ENCODE results near the gene MUSTN1. TPM values are rescaled to one million over a fixed set of nuclear protein-coding genes. Genes with fewer than 3 reads are reported as not detected.

Gene MUSTN1
- total and polyA plus RNA-seq, 2 of the 13 experiments (the other 11 are each of a cell fraction or from before 2014, with no cell fraction given): 0.84 to 1.4 TPM

DNA sequence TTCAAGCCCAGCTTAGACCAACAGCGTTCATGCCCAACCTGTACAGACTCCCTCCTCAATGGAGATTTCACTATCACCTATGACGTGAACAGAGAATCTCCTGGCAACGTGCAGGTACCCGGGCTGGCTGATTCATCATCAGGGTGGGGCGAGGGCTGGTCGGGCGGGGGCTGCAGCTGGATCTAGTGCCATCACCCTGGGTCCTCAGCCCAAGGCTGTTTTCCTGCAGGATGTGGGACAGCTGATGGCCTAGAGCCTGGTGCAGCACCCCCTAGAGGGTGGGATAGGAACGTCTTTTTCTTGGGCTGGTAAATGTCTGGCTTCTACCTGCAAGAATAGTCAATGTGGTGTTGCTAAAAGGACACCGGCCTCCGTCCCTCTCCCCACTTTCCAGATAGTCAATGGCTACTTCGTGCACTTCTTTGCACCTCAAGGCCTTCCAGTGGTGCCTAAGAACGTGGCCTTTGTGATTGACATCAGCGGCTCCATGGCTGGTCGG lies 35.8 kb downstream of the MUSTN1 start (continued):
- TF ChIP-seq PATZ1 (CRISPR knock-in tag; IDR thresholded peaks at IDR 0.05): 0 out of 2 replicates have a peak, but pooled peaks have one; percentile 20
- 0 out of 2 replicates have a peak, but pooled peaks have one; percentile 54 for TF ChIP-seq ZNF33B (CRISPR knock-in tag; IDR thresholded peaks at IDR 0.05)
- TF ChIP-seq ZNF776 (CRISPR knock-in tag; IDR thresholded peaks at IDR 0.05): no peak

DNA sequence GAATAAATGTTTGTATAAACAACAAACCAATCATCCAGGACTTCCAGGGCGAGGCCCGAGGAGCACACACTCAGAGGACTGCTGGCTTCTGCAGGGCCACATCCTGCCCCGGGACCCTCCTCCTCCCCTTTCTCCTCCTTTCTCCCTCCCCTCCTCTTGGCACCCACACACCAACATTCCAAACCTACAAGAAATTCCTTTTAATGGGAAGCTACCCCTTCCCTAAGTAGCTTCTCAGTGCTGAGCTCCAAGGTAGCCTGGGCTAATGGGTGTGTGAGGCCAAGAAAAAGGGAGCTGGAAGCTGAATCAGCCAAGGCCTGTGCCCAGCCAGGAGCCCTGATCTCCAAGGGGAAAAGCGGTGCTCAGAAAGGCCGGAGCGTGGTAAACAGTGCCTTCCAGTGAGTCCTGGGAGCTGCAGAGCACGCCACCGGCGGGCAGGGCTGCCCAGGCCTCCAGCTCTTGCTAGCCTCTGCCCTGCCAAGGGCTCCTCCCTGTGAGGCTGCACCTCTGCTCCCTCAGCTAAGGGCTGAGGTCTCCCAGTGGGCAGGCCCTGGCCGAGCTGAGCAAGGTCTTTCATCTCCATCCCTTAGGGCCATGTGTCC lies 36.3 kb downstream of the MUSTN1 start:
- BruUV-seq (replicated peaks): no TSS peak
- no peak for FAIRE-seq
- no peak for TF ChIP-seq EZH2 (conservative IDR thresholded peaks at IDR 0.05; ENCODE audit: low read depth, low read length)
- TF ChIP-seq, protein P1, sequence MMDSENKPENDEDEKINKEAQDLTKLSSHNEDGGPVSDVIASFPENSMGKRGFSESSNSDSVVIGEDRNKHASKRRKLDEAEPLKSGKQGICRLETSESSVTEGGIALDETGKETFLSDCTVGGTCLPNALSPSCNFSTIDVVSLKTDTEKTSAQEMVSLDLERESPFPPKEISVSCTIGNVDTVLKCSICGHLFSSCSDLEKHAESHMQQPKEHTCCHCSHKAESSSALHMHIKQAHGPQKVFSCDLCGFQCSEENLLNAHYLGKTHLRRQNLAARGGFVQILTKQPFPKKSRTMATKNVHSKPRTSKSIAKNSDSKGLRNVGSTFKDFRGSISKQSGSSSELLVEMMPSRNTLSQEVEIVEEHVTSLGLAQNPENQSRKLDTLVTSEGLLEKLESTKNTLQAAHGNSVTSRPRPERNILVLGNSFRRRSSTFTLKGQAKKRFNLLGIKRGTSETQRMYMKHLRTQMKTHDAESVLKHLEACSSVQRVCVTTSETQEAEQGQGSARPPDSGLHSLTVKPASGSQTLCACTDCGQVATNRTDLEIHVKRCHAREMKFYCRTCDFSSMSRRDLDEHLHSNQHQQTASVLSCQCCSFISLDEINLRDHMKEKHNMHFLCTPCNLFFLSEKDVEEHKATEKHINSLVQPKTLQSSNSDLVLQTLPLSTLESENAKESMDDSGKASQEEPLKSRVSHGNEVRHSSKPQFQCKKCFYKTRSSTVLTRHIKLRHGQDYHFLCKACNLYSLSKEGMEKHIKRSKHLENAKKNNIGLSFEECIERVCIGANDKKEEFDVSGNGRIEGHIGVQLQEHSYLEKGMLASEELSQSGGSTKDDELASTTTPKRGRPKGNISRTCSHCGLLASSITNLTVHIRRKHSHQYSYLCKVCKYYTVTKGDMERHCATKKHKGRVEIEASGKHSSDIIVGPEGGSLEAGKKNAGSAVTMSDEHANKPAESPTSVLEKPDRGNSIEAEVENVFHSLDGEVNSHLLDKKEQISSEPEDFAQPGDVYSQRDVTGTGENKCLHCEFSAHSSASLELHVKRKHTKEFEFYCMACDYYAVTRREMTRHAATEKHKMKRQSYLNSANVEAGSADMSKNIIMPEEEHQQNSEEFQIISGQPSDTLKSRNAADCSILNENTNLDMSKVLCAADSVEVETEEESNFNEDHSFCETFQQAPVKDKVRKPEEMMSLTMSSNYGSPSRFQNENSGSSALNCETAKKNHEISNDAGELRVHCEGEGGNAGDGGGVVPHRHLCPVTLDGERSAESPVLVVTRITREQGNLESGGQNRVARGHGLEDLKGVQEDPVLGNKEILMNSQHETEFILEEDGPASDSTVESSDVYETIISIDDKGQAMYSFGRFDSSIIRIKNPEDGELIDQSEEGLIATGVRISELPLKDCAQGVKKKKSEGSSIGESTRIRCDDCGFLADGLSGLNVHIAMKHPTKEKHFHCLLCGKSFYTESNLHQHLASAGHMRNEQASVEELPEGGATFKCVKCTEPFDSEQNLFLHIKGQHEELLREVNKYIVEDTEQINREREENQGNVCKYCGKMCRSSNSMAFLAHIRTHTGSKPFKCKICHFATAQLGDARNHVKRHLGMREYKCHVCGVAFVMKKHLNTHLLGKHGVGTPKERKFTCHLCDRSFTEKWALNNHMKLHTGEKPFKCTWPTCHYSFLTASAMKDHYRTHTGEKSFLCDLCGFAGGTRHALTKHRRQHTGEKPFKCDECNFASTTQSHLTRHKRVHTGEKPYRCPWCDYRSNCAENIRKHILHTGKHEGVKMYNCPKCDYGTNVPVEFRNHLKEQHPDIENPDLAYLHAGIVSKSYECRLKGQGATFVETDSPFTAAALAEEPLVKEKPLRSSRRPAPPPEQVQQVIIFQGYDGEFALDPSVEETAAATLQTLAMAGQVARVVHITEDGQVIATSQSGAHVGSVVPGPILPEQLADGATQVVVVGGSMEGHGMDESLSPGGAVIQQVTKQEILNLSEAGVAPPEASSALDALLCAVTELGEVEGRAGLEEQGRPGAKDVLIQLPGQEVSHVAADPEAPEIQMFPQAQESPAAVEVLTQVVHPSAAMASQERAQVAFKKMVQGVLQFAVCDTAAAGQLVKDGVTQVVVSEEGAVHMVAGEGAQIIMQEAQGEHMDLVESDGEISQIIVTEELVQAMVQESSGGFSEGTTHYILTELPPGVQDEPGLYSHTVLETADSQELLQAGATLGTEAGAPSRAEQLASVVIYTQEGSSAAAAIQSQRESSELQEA (CRISPR knock-in tag; IDR thresholded peaks at IDR 0.05; ENCODE audit: not compliant biosample characterization): no peak
- no peak for TF ChIP-seq ZNF143 (CRISPR knock-in tag; IDR thresholded peaks at IDR 0.05)
- TF ChIP-seq DNMT1 (CRISPR knock-in tag; IDR thresholded peaks at IDR 0.05): no peak
- TF ChIP-seq ZNF7 (CRISPR knock-in tag; IDR thresholded peaks at IDR 0.05): no peak
- TF ChIP-seq SP2 (CRISPR knock-in tag; IDR thresholded peaks at IDR 0.05): no peak
- TF ChIP-seq KLF9 (CRISPR knock-in tag; IDR thresholded peaks at IDR 0.05; ENCODE audit: low read depth): no peak

More for the DNA sequence above, 36.3 kb downstream of the MUSTN1 start:
- H3K36me3 ChIP-seq (replicated peaks in 1 of 2; ENCODE audit: control insufficient read depth in 1 of 2, insufficient read depth in 2 of 2, low read length in 2 of 2): peaks cover 28 to 58% of the 10 kb centered on the region in 2 experiments
- no peak for ATAC-seq
- WGBS (ENCODE audit: low lambda C conversion rate): 82% methylated on average over 6 of the region's 10 CpGs
- no peak overlapping the region for H2AFZ ChIP-seq (ENCODE audit: low read length)
- H3K79me2 ChIP-seq (ENCODE audit: insufficient read depth, low read length): peaks cover 4% of the 10 kb centered on the region
- intact Hi-C loops (cut with micrococcal nuclease; ENCODE audit: unreplicated experiment): no loop called here
- no peaks in the 10 kb centered on the region for H3K27me3 ChIP-seq (ENCODE audit: control insufficient read depth in 1 of 2, insufficient read depth in 2 of 2, low read length in 2 of 2)
- DNase-seq (ENCODE audit: low spot score): no peak
- H3K9ac ChIP-seq (ENCODE audit: insufficient read depth, low read depth, low read length): no peak overlapping the region
- H3K9me3 ChIP-seq (ENCODE audit: low read length): no peaks in the 10 kb centered on the region
- no peak overlapping the region for H3K4me2 ChIP-seq (ENCODE audit: low read depth, low read length)
- ChIA-PET CTCF (ENCODE audit: low intra/inter-chr PET ratio, low total read pairs) (interaction anchor here (1.3 to 2.2 kb wide), 2 partner anchors 51 to 56 kb away, joined by 3 to 29 read pairs; no protein-coding TSS in a partner anchor), POLR2A (interaction anchor here (0.6 to 10.9 kb wide), 9 partner anchors 8 to 94 kb away, joined by 3 to 466 read pairs (median 5); partner anchors contain the start of genes ITIH1 and NEK4)
- H3K4me1 ChIP-seq (ENCODE audit: insufficient read depth, low read length): peaks cover 56% of the 10 kb centered on the region
- no peak overlapping the region for H3K27ac ChIP-seq (ENCODE audit: extremely low read length, insufficient read depth, low read length)
- no peak overlapping the region for H3K4me3 ChIP-seq (replicated peaks in 1 of 3; ENCODE audit: insufficient read depth in 1 of 3, low read depth in 2 of 3, low read length in 3 of 3)
- in situ Hi-C loops (cut with HindIII; ENCODE audit: extremely low pct_ligation_motif_present, low pct_unique_long_range_greater_than_20kb): no loop called here
- H4K20me1 ChIP-seq (ENCODE audit: insufficient read depth, low read length): no peaks in the 10 kb centered on the region
